Measurements from ENCODE around the gene EIF2AK2.
A peak's percentile ranks its signal among the peaks of the same experiment; 100 is the strongest.

EIF2AK2 gene

DNA sequence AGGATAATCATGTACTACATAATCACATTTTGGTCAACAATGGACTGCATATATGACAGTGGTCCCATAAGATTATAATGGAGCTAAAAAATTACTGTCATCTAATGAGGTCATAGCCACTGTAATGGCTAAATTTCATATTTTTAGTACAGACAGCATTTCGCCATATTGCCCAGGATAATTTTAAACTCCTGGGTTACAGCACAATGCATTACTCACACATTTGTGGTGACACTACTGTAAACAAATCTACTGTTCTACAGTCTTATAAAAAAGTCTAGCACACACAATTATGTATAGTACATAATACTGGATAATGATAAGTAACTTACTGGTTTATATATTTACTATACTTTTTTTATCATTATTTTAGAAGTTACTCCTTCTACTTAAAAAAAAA is 12.8 kb downstream of the EIF2AK2 start:
- no CpG with 5 or more reads among the region's 1 CpG for WGBS (ENCODE audit: insufficient coverage, insufficient read length)
- peaks cover 4% of the 10 kb centered on the region; the same call in 1 of the 2 replicates for H3K36me3 ChIP-seq (ENCODE audit: control insufficient read depth, insufficient read depth, low read length)
- H3K4me3 ChIP-seq (ENCODE audit: low read length), result no peak overlapping the region
- H3K27me3 ChIP-seq (ENCODE audit: control insufficient read depth, insufficient read depth, low read length), result no peaks in the 10 kb centered on the region
- no peaks in the 10 kb centered on the region for H3K9me3 ChIP-seq (ENCODE audit: control insufficient read depth, insufficient read depth, low read length)
- H3K27ac ChIP-seq (ENCODE audit: low read length), result no peak overlapping the region
- no peaks in the 10 kb centered on the region for H3K4me1 ChIP-seq (ENCODE audit: control insufficient read depth, insufficient read depth, low read length)
- no peak for DNase-seq (ENCODE audit: low read depth, low spot score)

DNA sequence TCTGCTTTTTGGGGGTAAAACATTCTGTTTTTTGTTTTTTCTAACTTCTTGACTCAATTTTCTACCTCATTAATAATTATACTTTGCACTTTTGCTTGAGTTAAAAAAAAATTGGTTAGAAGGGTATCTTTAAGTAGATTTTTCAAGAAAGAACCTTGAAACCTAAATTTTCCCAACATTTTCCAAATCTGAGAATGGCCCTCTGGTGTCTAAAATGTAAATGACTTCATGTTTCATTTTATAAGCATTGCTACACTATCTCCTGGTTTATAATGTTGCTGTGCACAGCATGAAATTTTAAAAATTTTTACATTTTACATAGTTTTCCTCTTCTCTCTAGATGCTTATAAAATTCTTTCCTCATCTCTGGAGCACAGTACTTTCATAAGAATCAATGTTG is 14.2 kb downstream of the EIF2AK2 start:
- Histone ChIP-seq H3K9me3 (ENCODE audit: control insufficient read depth, insufficient read depth, low read length) (no peaks in the 10 kb centered on the region), H3K4me3 (ENCODE audit: low read length) (no peak overlapping the region), H3K27me3 (ENCODE audit: control insufficient read depth, insufficient read depth, low read length) (no peaks in the 10 kb centered on the region), H3K36me3 (ENCODE audit: control insufficient read depth, insufficient read depth, low read length) (peaks cover 4% of the 10 kb centered on the region; the same call in 1 of the 2 replicates), H3K27ac (ENCODE audit: low read length) (no peak overlapping the region), H3K4me1 (ENCODE audit: control insufficient read depth, insufficient read depth, low read length) (no peaks in the 10 kb centered on the region)
- no peak for DNase-seq (ENCODE audit: low read depth, low spot score)

DNA sequence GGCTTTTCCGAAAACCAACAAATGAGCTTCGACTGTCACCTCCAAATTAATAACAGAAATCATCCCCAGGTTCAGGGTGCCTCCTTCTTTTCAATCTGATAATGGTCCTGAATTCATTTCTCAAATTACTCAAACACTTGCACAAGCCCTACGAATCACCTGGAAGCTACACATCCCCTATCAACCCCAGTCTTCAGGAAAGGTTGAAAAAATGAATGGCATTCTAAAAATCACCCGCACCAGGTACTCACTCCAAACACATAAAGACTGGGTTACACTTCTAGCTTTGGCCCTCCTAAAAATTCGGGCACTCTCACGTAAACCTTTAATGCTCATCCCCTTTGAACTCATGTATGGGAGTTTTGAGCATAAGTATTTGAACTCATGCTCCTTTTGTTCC is 23.9 kb downstream of the EIF2AK2 start:
- Histone ChIP-seq H3K4me3 (ENCODE audit: low read length) (no peak overlapping the region), H3K4me1 (ENCODE audit: control insufficient read depth, insufficient read depth, low read length) (no peaks in the 10 kb centered on the region), H3K27me3 (ENCODE audit: control insufficient read depth, insufficient read depth, low read length) (no peaks in the 10 kb centered on the region; the same call in none of the 2 replicates), H3K27ac (ENCODE audit: low read length) (no peak overlapping the region), H3K9me3 (ENCODE audit: control insufficient read depth, insufficient read depth, low read length) (no peaks in the 10 kb centered on the region), H3K36me3 (ENCODE audit: control insufficient read depth, insufficient read depth, low read length) (peaks cover 8% of the 10 kb centered on the region; the same call in 1 of the 2 replicates)
- no CpG with 5 or more reads among the region's 6 CpGs for WGBS (ENCODE audit: insufficient coverage, insufficient read length)
- DNase-seq (ENCODE audit: low read depth, low spot score), result no peak

DNA sequence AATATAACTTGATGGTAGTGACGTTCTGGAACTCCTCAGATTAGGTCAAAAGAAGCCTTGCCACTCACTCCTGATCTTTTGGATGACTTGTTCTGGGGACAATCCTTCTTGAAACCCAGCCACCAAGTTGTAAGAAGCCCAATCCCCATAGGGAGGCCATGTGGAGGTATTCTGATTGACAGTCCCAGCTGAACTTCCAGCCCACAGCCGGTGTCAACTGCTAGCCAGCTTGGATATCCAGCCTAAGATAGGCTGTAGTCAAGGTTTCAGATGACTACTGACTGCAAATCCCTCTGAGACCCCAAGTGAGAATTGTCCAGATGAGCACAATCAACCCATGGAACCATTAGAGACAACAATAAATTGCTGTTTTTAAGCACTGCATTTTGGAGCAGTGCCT is 31.4 kb downstream of the EIF2AK2 start:
- H3K27ac ChIP-seq (ENCODE audit: low read length), result no peak overlapping the region
- no peaks in the 10 kb centered on the region for H3K9me3 ChIP-seq (ENCODE audit: control insufficient read depth, insufficient read depth, low read length)
- no CpG with 5 or more reads among the region's 2 CpGs for WGBS (ENCODE audit: insufficient coverage, insufficient read length)
- peaks cover 3% of the 10 kb centered on the region; the same call in 1 of the 2 replicates for H3K36me3 ChIP-seq (ENCODE audit: control insufficient read depth, insufficient read depth, low read length)
- H3K27me3 ChIP-seq (ENCODE audit: control insufficient read depth, insufficient read depth, low read length), result no peaks in the 10 kb centered on the region
- no peak for DNase-seq (ENCODE audit: low read depth, low spot score)
- H3K4me1 ChIP-seq (ENCODE audit: control insufficient read depth, insufficient read depth, low read length), result no peaks in the 10 kb centered on the region
- no peak overlapping the region for H3K4me3 ChIP-seq (ENCODE audit: low read length)

DNA sequence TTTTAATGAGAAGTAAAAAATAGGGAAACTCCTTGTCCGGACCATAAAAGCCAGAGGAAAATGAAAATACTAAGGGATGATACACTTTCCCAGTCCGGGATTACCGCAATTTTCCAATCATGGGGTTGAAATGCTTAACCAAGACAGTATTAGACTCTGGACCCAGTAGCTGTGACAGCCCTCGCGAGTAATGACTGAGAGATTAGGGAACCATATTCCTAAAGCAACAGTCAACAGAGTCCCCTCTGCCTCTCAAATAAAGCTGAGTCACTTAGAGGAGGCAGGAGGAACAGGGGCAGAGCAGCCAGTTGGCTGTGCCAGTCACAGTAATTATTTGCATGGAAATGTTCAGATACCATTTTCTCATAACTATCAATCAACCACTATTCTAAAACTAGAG is 37.6 kb downstream of the EIF2AK2 start:
- Histone ChIP-seq H3K27ac (ENCODE audit: low read length) (no peak overlapping the region), H3K36me3 (ENCODE audit: control insufficient read depth, insufficient read depth, low read length) (no peaks in the 10 kb centered on the region; the same call in 1 of the 2 replicates), H3K4me1 (ENCODE audit: control insufficient read depth, insufficient read depth, low read length) (no peaks in the 10 kb centered on the region), H3K27me3 (ENCODE audit: control insufficient read depth, insufficient read depth, low read length) (no peaks in the 10 kb centered on the region), H3K9me3 (ENCODE audit: control insufficient read depth, insufficient read depth, low read length) (no peaks in the 10 kb centered on the region), H3K4me3 (ENCODE audit: low read length) (no peak overlapping the region)
- WGBS (ENCODE audit: insufficient coverage, insufficient read length), result no CpG with 5 or more reads among the region's 5 CpGs
- no peak for DNase-seq (ENCODE audit: low read depth, low spot score)

DNA sequence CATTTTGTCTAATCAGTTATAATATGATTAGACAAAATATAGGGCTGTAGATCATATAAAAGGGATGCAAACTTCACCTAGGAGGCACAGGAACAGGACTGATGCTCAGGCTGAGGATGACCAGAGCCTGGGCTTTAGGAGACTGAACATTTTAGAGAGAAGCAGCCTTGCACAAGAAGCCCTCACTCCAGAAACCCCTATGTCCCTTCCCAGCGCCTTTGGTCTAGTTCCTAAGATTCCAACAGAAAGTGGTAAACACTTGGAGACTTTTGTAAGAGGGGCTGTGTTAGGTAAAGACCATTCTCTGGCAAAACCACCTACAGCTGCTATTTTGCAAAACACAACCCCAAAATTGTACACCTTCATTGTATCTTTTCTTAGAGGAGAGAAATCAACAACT is 39.2 kb downstream of the EIF2AK2 start:
- Histone ChIP-seq H3K4me1 (ENCODE audit: control insufficient read depth, insufficient read depth, low read length) (no peaks in the 10 kb centered on the region), H3K27ac (ENCODE audit: low read length) (no peak overlapping the region), H3K36me3 (ENCODE audit: control insufficient read depth, insufficient read depth, low read length) (no peaks in the 10 kb centered on the region; the same call in 1 of the 2 replicates), H3K9me3 (ENCODE audit: control insufficient read depth, insufficient read depth, low read length) (no peaks in the 10 kb centered on the region), H3K27me3 (ENCODE audit: control insufficient read depth, insufficient read depth, low read length) (no peaks in the 10 kb centered on the region), H3K4me3 (ENCODE audit: low read length) (no peak overlapping the region)
- no peak for DNase-seq (ENCODE audit: low read depth, low spot score)
- no CpG with 5 or more reads among the region's 1 CpG for WGBS (ENCODE audit: insufficient coverage, insufficient read length)

DNA sequence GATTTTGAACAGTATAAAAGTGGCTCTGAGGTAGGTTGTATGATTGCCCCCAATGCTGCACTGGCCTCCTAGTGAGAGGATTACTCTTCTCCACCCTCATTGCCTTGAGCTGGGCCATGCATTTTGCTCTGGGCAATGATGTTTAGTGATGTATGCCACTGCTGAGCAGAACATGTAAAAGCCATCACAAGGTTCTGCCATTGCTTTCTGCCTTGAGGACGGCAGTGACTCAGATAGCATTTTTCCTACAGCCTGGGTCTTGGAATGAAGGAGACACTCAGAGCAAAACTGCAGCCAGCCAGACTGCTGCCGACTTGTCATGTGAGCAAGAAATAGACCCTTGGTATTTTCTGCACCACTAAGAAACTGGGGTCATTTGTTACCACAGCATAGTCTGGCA is 44.8 kb downstream of the EIF2AK2 start:
- Histone ChIP-seq H3K4me1 (ENCODE audit: control insufficient read depth, insufficient read depth, low read length) (no peaks in the 10 kb centered on the region), H3K36me3 (ENCODE audit: control insufficient read depth, insufficient read depth, low read length) (no peaks in the 10 kb centered on the region; the same call in 1 of the 2 replicates), H3K27ac (ENCODE audit: low read length) (no peak overlapping the region), H3K9me3 (ENCODE audit: control insufficient read depth, insufficient read depth, low read length) (no peaks in the 10 kb centered on the region), H3K4me3 (ENCODE audit: low read length) (no peak overlapping the region), H3K27me3 (ENCODE audit: control insufficient read depth, insufficient read depth, low read length) (no peaks in the 10 kb centered on the region)
- no CpG with 5 or more reads among the region's 2 CpGs for WGBS (ENCODE audit: insufficient coverage, insufficient read length)
- no peak for DNase-seq (ENCODE audit: low read depth, low spot score)

DNA sequence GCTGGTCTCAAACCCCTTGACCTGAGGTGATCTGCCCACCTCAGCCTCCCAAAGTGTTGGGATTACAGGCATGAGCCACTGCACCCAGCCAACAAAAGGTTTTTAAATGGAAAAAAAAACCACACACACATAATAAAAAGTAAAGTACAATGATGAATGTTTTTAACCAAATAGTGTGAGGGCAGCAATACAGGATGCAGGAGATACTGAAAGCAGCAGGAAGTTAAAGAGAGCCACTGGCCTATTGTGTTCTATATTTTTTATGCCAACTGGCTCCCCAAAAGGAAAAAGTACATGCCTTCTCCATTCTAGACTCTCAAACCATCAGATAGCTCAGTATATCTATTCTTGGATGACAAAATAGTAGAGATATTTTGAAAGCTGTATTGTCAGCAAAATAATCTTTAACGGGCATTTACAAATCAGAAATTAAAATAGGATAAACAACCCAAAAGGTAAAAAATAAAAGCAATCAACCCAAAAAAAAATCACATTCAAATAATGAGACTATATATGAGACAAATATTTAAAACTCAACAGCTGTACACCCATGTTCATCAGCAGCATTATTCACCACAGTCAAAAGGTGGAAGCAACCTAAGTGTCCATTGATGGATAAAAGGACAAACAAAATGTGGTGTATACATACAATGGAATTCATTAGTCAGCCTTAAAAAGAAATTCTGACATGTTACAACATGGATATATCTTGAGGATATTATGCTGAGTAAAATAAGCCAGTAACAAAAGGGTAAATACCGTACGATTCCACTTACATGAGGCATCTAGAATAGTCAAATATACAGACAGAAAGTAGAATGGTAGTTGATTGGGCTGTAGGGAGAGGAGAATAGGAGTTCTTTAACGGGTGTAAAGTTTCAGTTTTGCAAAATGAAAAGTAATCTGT is 46.2 kb downstream of the EIF2AK2 start:
- WGBS (ENCODE audit: insufficient coverage, insufficient read length), result no CpG with 5 or more reads among the region's 4 CpGs
- H3K27me3 ChIP-seq (ENCODE audit: control insufficient read depth, insufficient read depth, low read length), result no peaks in the 10 kb centered on the region
- no peak for DNase-seq (ENCODE audit: low read depth, low spot score)
- no peaks in the 10 kb centered on the region for H3K9me3 ChIP-seq (ENCODE audit: control insufficient read depth, insufficient read depth, low read length)
- no peaks in the 10 kb centered on the region for H3K4me1 ChIP-seq (ENCODE audit: control insufficient read depth, insufficient read depth, low read length)
- H3K36me3 ChIP-seq (ENCODE audit: control insufficient read depth, insufficient read depth, low read length), result no peaks in the 10 kb centered on the region; the same call in 1 of the 2 replicates
- no peak overlapping the region for H3K4me3 ChIP-seq (ENCODE audit: low read length)
- H3K27ac ChIP-seq (ENCODE audit: low read length), result no peak overlapping the region

DNA sequence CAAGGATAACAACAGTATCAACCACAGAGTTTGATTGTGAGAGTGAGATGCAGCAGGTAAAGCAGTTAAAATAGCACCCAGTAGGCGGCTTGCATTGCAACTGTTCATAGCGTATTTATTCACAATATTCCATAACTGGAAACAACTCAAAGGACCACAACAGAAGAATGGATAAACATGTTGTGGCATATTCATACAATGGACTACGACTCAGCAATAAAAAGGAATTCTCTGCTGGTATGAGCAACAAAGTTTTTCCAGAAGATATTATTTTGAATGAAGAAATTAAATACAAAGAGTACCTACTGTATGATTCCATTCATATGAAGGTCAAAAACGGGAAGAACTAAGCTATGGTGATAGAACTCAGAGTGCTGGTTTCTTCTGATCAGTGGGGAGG is 47.3 kb downstream of the EIF2AK2 start:
- WGBS (ENCODE audit: insufficient coverage, insufficient read length), result no CpG with 5 or more reads among the region's 4 CpGs
- no peaks in the 10 kb centered on the region for H3K4me1 ChIP-seq (ENCODE audit: control insufficient read depth, insufficient read depth, low read length)
- no peak overlapping the region for H3K4me3 ChIP-seq (ENCODE audit: low read length)
- no peaks in the 10 kb centered on the region; the same call in 1 of the 2 replicates for H3K36me3 ChIP-seq (ENCODE audit: control insufficient read depth, insufficient read depth, low read length)
- H3K9me3 ChIP-seq (ENCODE audit: control insufficient read depth, insufficient read depth, low read length), result no peaks in the 10 kb centered on the region
- H3K27ac ChIP-seq (ENCODE audit: low read length), result no peak overlapping the region
- no peak for DNase-seq (ENCODE audit: low read depth, low spot score)
- H3K27me3 ChIP-seq (ENCODE audit: control insufficient read depth, insufficient read depth, low read length), result no peaks in the 10 kb centered on the region

DNA sequence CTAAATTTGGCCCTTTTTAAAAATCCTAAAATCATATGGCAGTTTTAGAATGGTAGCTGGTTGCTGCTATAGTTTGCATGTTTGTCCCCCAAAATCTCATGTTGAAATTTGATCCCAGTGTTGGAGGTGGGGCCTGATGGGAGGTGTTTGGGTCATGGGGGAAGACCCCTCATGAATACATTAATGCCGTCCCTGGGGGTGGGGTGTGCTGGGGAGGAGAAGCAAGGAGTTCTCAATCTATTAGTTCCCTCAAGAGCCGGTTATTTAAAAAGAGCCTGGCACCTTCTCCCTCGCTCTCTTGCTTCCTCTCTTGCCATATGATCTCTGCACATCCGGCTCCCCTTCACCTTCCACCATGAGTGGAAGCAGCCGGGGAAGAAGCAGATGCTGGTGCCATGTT is 51.6 kb downstream of the EIF2AK2 start:
- H3K4me3 ChIP-seq (ENCODE audit: low read length), result no peak overlapping the region
- H3K27me3 ChIP-seq (ENCODE audit: control insufficient read depth, insufficient read depth, low read length), result no peaks in the 10 kb centered on the region
- WGBS (ENCODE audit: insufficient coverage, insufficient read length), result no CpG with 5 or more reads among the region's 5 CpGs
- no peaks in the 10 kb centered on the region for H3K4me1 ChIP-seq (ENCODE audit: control insufficient read depth, insufficient read depth, low read length)
- DNase-seq (ENCODE audit: low read depth, low spot score), result peak; percentile 5
- no peaks in the 10 kb centered on the region for H3K9me3 ChIP-seq (ENCODE audit: control insufficient read depth, insufficient read depth, low read length)
- no peak overlapping the region for H3K27ac ChIP-seq (ENCODE audit: low read length)
- H3K36me3 ChIP-seq (ENCODE audit: control insufficient read depth, insufficient read depth, low read length), result no peaks in the 10 kb centered on the region; the same call in 1 of the 2 replicates

DNA sequence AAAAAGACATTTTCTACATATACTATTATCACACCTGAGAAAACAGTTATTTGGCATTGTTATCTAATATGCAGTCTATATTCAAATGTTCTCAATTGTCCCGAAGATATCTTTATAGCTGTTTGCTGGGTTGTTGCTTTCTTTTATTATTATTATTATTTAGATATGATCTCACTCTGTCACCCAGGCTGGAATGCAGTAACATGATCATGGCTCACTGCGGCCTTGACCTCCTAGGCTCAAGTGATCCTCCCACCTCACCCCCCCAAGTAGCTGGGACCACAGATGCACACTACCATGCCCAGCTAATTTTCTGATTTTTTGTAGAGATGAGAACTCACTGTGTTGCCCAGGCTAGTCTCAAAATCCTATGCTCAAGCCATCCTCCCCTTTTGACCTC is 52.6 kb downstream of the EIF2AK2 start:
- no peak overlapping the region for H3K27ac ChIP-seq (ENCODE audit: low read length)
- no peaks in the 10 kb centered on the region for H3K4me1 ChIP-seq (ENCODE audit: control insufficient read depth, insufficient read depth, low read length)
- H3K9me3 ChIP-seq (ENCODE audit: control insufficient read depth, insufficient read depth, low read length), result no peaks in the 10 kb centered on the region
- H3K4me3 ChIP-seq (ENCODE audit: low read length), result no peak overlapping the region
- no peak for DNase-seq (ENCODE audit: low read depth, low spot score)
- no CpG with 5 or more reads among the region's 2 CpGs for WGBS (ENCODE audit: insufficient coverage, insufficient read length)
- H3K36me3 ChIP-seq (ENCODE audit: control insufficient read depth, insufficient read depth, low read length), result no peaks in the 10 kb centered on the region
- H3K27me3 ChIP-seq (ENCODE audit: control insufficient read depth, insufficient read depth, low read length), result no peaks in the 10 kb centered on the region

Data from iPS DF 6.9 (cell line).